Measurements from ENCODE around the gene NME5. TPM values are rescaled to one million over a fixed set of nuclear protein-coding genes. Genes with fewer than 3 reads are reported as not detected.
"Not testable (repeated sequence)": the region's sequence is repeated elsewhere in the genome, so short reads cannot be mapped to it uniquely, and the experiment has no call there.

The NME5 gene
- total and polyA plus RNA-seq, 4 donors: 0.58 to 2.6 (median 2.1) TPM; not detected in 1

GRCh38 chr5:138078006-138078643 is 61.1 kb downstream of the NME5 start:
- Histone ChIP-seq H3K4me1 (ENCODE audit: control insufficient read depth in 1 of 2, insufficient read depth in 2 of 2, low read length in 2 of 2) (no peaks in the 10 kb centered on the region), H3K36me3 (ENCODE audit: control insufficient read depth in 1 of 2, insufficient read depth in 2 of 2, low read length in 1 of 2) (no peaks in the 10 kb centered on the region), H3K9me3 (ENCODE audit: control insufficient read depth, low read length) (no peaks in the 10 kb centered on the region), H3K27me3 (ENCODE audit: control insufficient read depth in 1 of 2, insufficient read depth in 2 of 2, low read length in 1 of 2) (no peaks in the 10 kb centered on the region), H3K27ac (ENCODE audit: low read depth in 1 of 2, low read length in 2 of 2) (no peak overlapping the region), H3K4me3 (ENCODE audit: low read length in 2 of 2) (no peak overlapping the region)
- ATAC-seq (ENCODE audit: low FRiP score) (no peak), DNase-seq (no peak)
- intact Hi-C loops (cut with DNase I): loop anchor here (2.0 to 5.0 kb wide), 2 partner anchors 54 to 55 kb away; no protein-coding TSS in a partner anchor
- WGBS, 2 donors: 26 to 35% methylated on average over 1 of the region's 1 CpG

DNA sequence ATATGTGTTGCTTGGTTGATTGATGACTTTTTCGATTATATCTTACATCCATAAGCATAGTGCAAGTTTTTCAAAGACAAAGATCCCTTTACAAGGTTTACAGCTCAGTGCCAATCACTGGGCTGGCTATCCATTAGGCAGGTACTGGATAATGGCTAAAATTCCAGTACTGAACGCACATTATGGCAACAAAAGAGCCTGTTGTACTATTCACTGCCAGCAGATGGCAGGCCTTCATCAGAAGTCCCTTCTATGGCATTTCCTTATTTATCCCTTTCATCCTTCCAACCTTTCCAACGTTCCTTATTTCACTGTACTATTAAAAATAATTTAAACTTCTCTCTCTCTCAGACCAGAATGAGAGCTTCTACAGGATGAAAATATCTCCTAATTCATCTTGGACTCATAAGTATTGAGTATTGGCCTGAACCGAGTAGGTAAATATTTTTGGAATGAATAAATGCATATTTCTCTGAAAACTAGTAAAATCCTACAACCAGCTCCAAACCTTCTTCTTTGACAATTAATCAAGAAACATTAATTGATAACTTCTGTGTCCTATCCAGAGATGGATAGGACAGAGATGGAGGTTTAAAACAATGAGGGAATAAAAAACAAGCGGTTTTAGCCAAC is 62.0 kb downstream of the NME5 start:
- intact Hi-C loops (cut with DNase I): loop anchor here in 1 of 2 donors (5.0 kb wide), 1 partner anchor 55 kb away; no protein-coding TSS in a partner anchor
- Histone ChIP-seq H3K27ac (ENCODE audit: low read depth in 1 of 2, low read length in 2 of 2) (no peak overlapping the region), H3K27me3 (ENCODE audit: control insufficient read depth in 1 of 2, insufficient read depth in 2 of 2, low read length in 1 of 2) (no peaks in the 10 kb centered on the region), H3K9me3 (ENCODE audit: control insufficient read depth, low read length) (no peaks in the 10 kb centered on the region), H3K36me3 (ENCODE audit: control insufficient read depth in 1 of 2, insufficient read depth in 2 of 2, low read length in 1 of 2) (no peaks in the 10 kb centered on the region), H3K4me3 (ENCODE audit: low read length in 2 of 2) (no peak overlapping the region), H3K4me1 (ENCODE audit: control insufficient read depth in 1 of 2, insufficient read depth in 2 of 2, low read length in 2 of 2) (no peaks in the 10 kb centered on the region)
- DNase-seq (peak in 1 of 2 donors; percentile 66), ATAC-seq (ENCODE audit: low FRiP score) (peak; percentile 60)
- 22 to 23% methylated on average over 5 of the region's 5 CpGs for WGBS, 2 donors

DNA sequence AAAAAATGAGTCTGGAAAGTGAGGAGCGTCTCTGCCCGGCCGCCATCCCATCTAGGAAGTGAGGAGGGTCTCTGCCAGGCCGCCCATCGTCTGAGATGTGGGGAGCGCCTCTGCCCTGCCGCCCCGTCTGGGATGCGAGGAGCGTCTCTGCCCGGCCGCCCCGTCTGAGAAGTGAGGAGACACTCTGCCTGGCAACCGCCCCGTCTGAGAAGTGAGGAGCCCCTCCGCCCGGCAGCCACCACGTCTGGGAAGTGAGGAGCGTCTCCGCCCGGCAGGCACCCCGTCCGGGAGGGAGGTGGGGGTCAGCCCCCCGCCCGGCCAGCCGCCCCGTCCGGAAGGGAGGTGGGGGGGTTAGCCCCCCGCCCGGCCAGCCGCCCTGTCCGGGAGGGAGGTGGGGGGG is 69.2 kb downstream of the NME5 start:
- H3K4me3 ChIP-seq (ENCODE audit: low read length in 2 of 2); DNase-seq; H3K36me3 ChIP-seq (ENCODE audit: control insufficient read depth in 1 of 2, insufficient read depth in 2 of 2, low read length in 1 of 2); intact Hi-C loops (cut with DNase I); ATAC-seq (ENCODE audit: low FRiP score); H3K9me3 ChIP-seq (ENCODE audit: control insufficient read depth, low read length); H3K4me1 ChIP-seq (ENCODE audit: control insufficient read depth in 1 of 2, insufficient read depth in 2 of 2, low read length in 2 of 2); H3K27ac ChIP-seq (ENCODE audit: low read depth in 1 of 2, low read length in 2 of 2); H3K27me3 ChIP-seq (ENCODE audit: control insufficient read depth in 1 of 2, insufficient read depth in 2 of 2, low read length in 1 of 2): not testable (repeated sequence)
- 88 to 90% methylated on average over 6 to 32 of the region's 32 CpGs for WGBS, 2 donors

DNA sequence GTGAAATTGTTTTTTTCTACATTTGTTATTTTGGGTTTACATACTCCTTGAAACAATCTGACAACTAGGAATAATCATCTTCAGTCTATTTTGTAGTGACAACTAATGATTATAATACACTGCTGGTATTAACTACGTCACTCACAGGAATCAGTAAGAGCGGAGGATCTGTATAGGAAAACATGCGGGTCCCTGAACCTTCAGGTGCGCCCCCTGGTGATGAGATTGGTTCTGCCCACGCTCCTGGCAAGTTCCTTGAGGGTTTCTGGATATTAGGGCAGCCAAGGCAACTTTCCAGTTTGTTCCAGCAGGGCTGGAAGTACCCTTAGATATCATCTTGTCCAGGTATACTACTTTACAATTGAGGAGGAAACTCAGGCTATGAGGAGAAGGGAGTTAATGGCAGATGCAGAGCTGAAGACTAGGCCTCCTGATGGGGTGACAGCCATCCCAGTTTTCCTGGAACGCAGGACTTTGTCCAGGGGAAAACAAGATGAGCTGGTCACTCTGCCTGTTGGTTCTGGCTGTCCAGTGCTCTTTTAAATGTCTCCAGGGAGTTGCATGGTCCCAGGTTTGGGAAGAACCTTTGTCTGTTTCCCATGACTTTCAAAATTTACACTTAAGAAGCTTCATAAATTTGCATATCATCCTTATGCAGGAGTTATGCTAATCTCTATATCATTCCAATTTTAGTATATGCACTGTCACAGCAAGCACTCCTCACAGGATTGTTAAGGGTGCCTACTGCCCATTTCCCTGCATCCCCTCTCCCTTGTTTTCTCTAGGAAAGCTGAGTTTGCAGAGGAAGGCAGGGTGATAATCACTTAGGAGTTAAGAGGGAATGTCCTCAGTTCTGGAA is 70.3 kb downstream of the NME5 start:
- peak; percentile 78 to 89 for DNase-seq
- intact Hi-C loops (cut with DNase I): loop anchor here in 1 of 2 donors (2.0 kb wide), 1 partner anchor 32 kb away; no protein-coding TSS in a partner anchor
- H3K4me1 ChIP-seq (ENCODE audit: control insufficient read depth in 1 of 2, insufficient read depth in 2 of 2, low read length in 2 of 2): no peaks in the 10 kb centered on the region

DNA sequence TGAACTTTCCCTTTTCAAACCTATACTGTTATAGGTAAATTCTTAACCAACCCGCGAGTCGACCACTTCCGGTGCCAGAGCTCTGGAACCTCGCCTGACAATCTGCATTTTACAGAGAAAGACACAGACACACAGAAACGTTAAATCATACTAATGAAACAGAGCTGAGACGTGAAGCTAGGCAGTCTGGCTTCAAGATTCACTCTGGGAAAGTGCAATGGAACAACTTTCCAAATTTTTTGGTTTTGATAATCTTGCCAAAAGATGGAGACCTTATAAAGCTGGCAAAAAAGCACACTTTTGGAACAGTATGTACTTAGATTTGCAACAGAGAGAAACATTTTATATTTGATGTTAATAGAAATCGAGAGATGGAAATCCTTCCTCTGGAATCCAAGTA is 71.3 kb downstream of the NME5 start:
- no peak for ATAC-seq (ENCODE audit: low FRiP score)
- no peaks in the 10 kb centered on the region for H3K27me3 ChIP-seq (ENCODE audit: control insufficient read depth in 1 of 2, insufficient read depth in 2 of 2, low read length in 1 of 2)
- intact Hi-C loops (cut with DNase I): loop anchor here in 1 of 2 donors (2.0 kb wide), 1 partner anchor 31 kb away; no protein-coding TSS in a partner anchor
- no peak overlapping the region for H3K27ac ChIP-seq (ENCODE audit: low read depth in 1 of 2, low read length in 2 of 2)
- H3K4me3 ChIP-seq (ENCODE audit: low read length in 2 of 2): no peak overlapping the region
- DNase-seq: no peak
- H3K9me3 ChIP-seq (ENCODE audit: control insufficient read depth, low read length): no peaks in the 10 kb centered on the region
- H3K36me3 ChIP-seq (ENCODE audit: control insufficient read depth in 1 of 2, insufficient read depth in 2 of 2, low read length in 1 of 2): no peaks in the 10 kb centered on the region
- no peaks in the 10 kb centered on the region for H3K4me1 ChIP-seq (ENCODE audit: control insufficient read depth in 1 of 2, insufficient read depth in 2 of 2, low read length in 2 of 2)
- 72% methylated on average over 8 of the region's 8 CpGs for WGBS, 2 donors

More for the DNA sequence above, 70.3 kb downstream of the NME5 start:
- H3K27ac ChIP-seq (ENCODE audit: low read depth in 1 of 2, low read length in 2 of 2): no peak overlapping the region
- no peak overlapping the region for H3K4me3 ChIP-seq (ENCODE audit: low read length in 2 of 2)
- peak; percentile 64 for ATAC-seq (ENCODE audit: low FRiP score)
- H3K27me3 ChIP-seq (ENCODE audit: control insufficient read depth in 1 of 2, insufficient read depth in 2 of 2, low read length in 1 of 2): no peaks in the 10 kb centered on the region
- no peaks in the 10 kb centered on the region for H3K36me3 ChIP-seq (ENCODE audit: control insufficient read depth in 1 of 2, insufficient read depth in 2 of 2, low read length in 1 of 2)
- H3K9me3 ChIP-seq (ENCODE audit: control insufficient read depth, low read length): no peaks in the 10 kb centered on the region
- 20 to 22% methylated on average over 6 of the region's 6 CpGs for WGBS, 2 donors

Other genes starting within 250 kb of the NME5 start
- not detected for gene PKD2L2, start 250.0 kb downstream of the NME5 start, total RNA-seq
- not detected for gene PKD2L2, start 250.0 kb downstream of the NME5 start, polyA plus RNA-seq
- 10 to 100 TPM; 66.5 to 69.0 TPM for gene FAM13B, start 106.3 kb downstream of the NME5 start, total RNA-seq
- gene FAM13B, start 106.3 kb downstream of the NME5 start, polyA plus RNA-seq: 10 to 100 TPM; 26.0 to 29.6 TPM
- gene WNT8A, start 55.4 kb downstream of the NME5 start, total RNA-seq: not detected
- not detected for gene WNT8A, start 55.4 kb downstream of the NME5 start, polyA plus RNA-seq
- gene BRD8, start 39.2 kb upstream of the NME5 start, total RNA-seq: 10 to 100 TPM; 36.0 to 60.6 TPM
- 10 to 100 TPM; 21.2 to 62.6 TPM for gene BRD8, start 39.2 kb upstream of the NME5 start, polyA plus RNA-seq
- gene KIF20A, start 39.7 kb upstream of the NME5 start, total RNA-seq: 1 to 10 TPM in 1 of 2 donors, under 1 TPM in 1; 0.26 to 1.9 TPM
- 1 to 10 TPM in 1 of 2 donors, under 1 TPM in 1; 0.10 to 1.4 TPM for gene KIF20A, start 39.7 kb upstream of the NME5 start, polyA plus RNA-seq
- 10 to 100 TPM; 17.8 to 21.1 TPM for gene CDC23, start 73.9 kb upstream of the NME5 start, total RNA-seq
- gene CDC23, start 73.9 kb upstream of the NME5 start, polyA plus RNA-seq: 10 to 100 TPM in 1 of 2 donors, 1 to 10 TPM in 1; 5.8 to 15.6 TPM
- gene GFRA3, start 135.2 kb upstream of the NME5 start, total RNA-seq: 1 to 10 TPM in 1 of 2 donors, under 1 TPM in 1; 0.55 to 3.2 TPM
- not detected for gene GFRA3, start 135.2 kb upstream of the NME5 start, polyA plus RNA-seq
- gene CDC25C, start 192.4 kb upstream of the NME5 start, total RNA-seq: not detected
- under 1 TPM in 1 of 2 donors, not detected in 1; 0.38 TPM for gene CDC25C, start 192.4 kb upstream of the NME5 start, polyA plus RNA-seq
- 10 to 100 TPM; 25.8 to 26.7 TPM for gene FAM53C, start 198.8 kb upstream of the NME5 start, total RNA-seq
- 10 to 100 TPM in 1 of 2 donors, 1 to 10 TPM in 1; 9.9 to 14.7 TPM for gene FAM53C, start 198.8 kb upstream of the NME5 start, polyA plus RNA-seq
- 10 to 100 TPM; 55.9 to 66.0 TPM for gene KDM3B, start 213.3 kb upstream of the NME5 start, total RNA-seq
- 10 to 100 TPM; 17.4 to 27.2 TPM for gene KDM3B, start 213.3 kb upstream of the NME5 start, polyA plus RNA-seq

All from aorta (tissue), 5 donors.